22Rv1 (cell line): ENCODE results near the gene PLXNB1.

ENCODE experiments used
- H3K27ac ChIP-seq: fragments of 450-650 bp; 2 replicates; pipeline ENCODE4 v1.5.1; 2017
- ZFX ChIP-seq: fragments of 450-650 bp; IDR thresholded peaks from 2 replicates; pipeline ENCODE4 v1.6.1; 2017; ENCODE audit warnings: antibody characterized with exemption, borderline replicate concordance
- TF ChIP-seq, protein P1 (sequence below): fragments of 450-650 bp; IDR thresholded peaks from 2 replicates; pipeline ENCODE4 v1.5.1; 2017; ENCODE audit warnings: mild to moderate bottlenecking

The PLXNB1 gene

DNA sequence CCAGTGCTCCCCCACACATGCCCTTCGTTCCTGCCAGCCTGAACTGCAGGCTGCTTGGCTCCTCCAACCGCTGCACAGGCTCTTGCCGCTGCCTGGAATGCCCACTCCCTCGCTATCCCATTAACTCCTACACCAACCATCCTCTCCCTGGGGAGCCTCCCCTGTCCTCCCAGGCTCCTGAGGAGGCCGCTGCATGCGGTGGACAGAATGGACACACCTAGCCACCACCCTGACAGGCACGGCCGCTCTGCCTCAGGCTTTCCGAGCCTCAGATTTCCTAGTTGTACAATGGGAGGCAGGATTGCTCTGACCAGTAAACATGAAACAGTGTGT, 2.3 kb downstream of the PLXNB1 start:
- peak overlapping the region; percentile 94 for H3K27ac ChIP-seq
- TF ChIP-seq, protein P1, sequence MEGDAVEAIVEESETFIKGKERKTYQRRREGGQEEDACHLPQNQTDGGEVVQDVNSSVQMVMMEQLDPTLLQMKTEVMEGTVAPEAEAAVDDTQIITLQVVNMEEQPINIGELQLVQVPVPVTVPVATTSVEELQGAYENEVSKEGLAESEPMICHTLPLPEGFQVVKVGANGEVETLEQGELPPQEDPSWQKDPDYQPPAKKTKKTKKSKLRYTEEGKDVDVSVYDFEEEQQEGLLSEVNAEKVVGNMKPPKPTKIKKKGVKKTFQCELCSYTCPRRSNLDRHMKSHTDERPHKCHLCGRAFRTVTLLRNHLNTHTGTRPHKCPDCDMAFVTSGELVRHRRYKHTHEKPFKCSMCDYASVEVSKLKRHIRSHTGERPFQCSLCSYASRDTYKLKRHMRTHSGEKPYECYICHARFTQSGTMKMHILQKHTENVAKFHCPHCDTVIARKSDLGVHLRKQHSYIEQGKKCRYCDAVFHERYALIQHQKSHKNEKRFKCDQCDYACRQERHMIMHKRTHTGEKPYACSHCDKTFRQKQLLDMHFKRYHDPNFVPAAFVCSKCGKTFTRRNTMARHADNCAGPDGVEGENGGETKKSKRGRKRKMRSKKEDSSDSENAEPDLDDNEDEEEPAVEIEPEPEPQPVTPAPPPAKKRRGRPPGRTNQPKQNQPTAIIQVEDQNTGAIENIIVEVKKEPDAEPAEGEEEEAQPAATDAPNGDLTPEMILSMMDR, result no peak
- TF ChIP-seq ZFX, result no peak

DNA sequence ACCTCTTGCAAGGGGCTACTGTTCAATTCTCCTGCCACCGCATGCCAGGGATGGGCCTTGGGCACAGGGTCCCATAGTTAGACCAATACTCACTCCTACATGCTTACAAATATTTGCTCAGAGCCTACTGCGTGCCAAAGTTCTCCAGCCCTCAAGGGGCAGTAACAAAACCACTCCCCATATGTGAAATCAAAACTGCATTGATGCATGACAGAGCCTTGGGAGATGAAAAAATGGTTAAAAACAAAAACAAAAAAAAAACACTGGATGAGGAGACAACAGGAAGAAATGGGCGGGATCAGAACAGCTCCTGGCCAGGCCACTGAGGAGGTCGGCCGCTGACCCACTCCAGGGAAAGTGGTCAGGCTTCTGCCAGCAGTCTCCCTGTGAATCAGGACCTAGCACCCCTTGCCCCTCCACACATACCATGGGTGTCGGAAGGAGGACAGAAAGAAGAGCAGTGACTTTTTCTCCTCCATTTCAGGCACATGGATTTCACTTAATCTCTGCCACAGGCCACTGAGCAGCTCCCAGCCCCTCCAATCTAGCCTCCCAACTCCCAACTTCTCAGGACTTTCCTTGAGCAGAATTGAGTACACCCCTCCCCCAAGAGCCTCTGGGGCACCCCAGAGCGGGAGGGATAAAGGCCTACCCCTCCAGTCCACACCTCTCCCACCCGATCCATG, 2.8 kb downstream of the PLXNB1 start:
- TF ChIP-seq, protein P1, result no peak
- TF ChIP-seq ZFX, result no peak
- peak overlapping the region; percentile 94; the same call in 1 of the 2 replicates for H3K27ac ChIP-seq

DNA sequence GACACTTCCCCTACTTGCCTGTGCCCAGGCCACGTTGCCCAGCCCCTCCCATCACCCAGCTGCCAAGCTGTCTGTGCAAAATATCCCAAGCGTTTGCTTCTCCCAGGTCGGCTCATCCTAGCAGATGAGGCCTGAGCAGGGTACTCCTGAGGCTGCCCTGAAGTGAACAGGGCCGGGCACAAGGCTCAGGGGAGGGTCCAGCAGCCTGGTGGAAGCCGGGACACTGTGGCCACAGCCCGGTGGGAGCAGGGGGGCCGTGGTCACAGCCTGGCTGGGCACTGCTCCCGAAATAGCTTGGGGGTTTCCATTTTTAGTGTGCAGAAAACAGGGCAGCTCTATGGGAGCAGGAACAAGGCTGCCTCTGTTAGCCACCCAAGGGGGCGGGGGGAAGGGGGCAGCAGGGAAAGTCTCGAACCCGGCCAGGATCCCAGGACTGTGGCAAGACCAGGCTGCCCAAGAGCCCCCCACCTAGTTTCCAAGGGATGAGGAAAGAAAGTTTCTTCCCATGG, 3.4 kb downstream of the PLXNB1 start:
- no peak overlapping the region for H3K27ac ChIP-seq
- TF ChIP-seq ZFX, result no peak
- TF ChIP-seq, protein P1, result no peak

- TF ChIP-seq, protein P1, result no peak
- TF ChIP-seq ZFX, result no peak
- no peak overlapping the region for H3K27ac ChIP-seq
These were observed 4.5 kb downstream of the PLXNB1 start for GRCh38 chr3:48425281-48425812.

GRCh38 chr3:48423883-48424695, 5.8 kb downstream of the PLXNB1 start:
- TF ChIP-seq ZFX, result no peak
- TF ChIP-seq, protein P1, result no peak

DNA sequence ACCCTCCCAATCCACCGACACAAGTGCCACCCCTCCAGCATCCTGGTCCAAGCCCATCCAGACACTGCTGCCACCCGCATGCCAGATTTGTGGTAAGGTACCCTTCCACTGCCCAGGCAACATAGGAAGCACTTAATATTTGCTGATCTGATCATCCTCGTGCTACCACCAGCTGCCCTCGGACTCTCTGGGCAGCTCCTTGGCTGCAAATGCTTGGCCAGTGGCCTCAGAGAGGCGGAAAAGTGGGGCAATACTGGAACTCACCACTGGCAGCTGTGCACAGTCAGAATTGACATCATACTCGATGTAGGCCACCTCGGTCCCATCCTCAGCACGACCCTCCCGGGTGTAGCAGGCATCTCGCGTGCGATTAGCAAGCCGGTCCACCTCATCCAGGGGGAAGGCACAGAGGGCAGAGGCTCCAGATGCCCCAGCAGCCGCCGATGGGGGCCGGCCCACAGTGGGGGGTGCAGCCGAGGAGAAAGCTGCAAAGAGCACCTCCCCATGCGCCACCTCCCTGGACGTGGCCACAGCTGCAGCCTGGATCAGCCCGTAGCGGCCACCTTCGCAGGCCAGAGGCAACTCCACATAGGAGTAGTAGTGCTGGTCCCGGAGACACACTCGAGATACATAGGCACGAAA, 6.5 kb downstream of the PLXNB1 start:
- TF ChIP-seq ZFX, result no peak
- TF ChIP-seq, protein P1, result no peak
- H3K27ac ChIP-seq, result no peak overlapping the region

More at GRCh38 chr3:48423883-48424695, 5.8 kb downstream of the PLXNB1 start:
- H3K27ac ChIP-seq, result no peak overlapping the region
